ENCODE results near the gene LAMA5. TPM values are rescaled to one million over a fixed set of nuclear protein-coding genes. Genes with fewer than 3 reads are reported as not detected.
A peak's percentile ranks its signal among the peaks of the same experiment; 100 is the strongest.

The LAMA5 gene
- polyA plus RNA-seq, 1 of the 3 experiments (the other 2 are of a cell fraction): 27.2 TPM

- no peak for TF ChIP-seq EP300 (IDR thresholded peaks at IDR 0.05; ENCODE audit: borderline replicate concordance in 1 of 2, low read depth in 1 of 2, low read length in 1 of 2)
- no peak; the same call in 1 of the 2 replicates for TF ChIP-seq MEF2A (IDR thresholded peaks at IDR 0.05; ENCODE audit: borderline replicate concordance, low read depth)
- TF ChIP-seq, protein P1, sequence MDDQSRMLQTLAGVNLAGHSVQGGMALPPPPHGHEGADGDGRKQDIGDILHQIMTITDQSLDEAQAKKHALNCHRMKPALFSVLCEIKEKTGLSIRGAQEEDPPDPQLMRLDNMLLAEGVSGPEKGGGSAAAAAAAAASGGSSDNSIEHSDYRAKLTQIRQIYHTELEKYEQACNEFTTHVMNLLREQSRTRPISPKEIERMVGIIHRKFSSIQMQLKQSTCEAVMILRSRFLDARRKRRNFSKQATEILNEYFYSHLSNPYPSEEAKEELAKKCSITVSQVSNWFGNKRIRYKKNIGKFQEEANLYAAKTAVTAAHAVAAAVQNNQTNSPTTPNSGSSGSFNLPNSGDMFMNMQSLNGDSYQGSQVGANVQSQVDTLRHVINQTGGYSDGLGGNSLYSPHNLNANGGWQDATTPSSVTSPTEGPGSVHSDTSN (IDR thresholded peaks at IDR 0.05): no peak
- TF ChIP-seq GATA2 (CRISPR knock-in tag; IDR thresholded peaks at IDR 0.05): no peak
- no peak for TF ChIP-seq NFIC (IDR thresholded peaks at IDR 0.05; ENCODE audit: borderline replicate concordance)
- TF ChIP-seq SIN3A (IDR thresholded peaks at IDR 0.05; ENCODE audit: borderline replicate concordance, low read depth, low read length): no peak
- TF ChIP-seq GABPA (IDR thresholded peaks at IDR 0.05; ENCODE audit: low read depth): no peak
- TF ChIP-seq, protein P2, sequence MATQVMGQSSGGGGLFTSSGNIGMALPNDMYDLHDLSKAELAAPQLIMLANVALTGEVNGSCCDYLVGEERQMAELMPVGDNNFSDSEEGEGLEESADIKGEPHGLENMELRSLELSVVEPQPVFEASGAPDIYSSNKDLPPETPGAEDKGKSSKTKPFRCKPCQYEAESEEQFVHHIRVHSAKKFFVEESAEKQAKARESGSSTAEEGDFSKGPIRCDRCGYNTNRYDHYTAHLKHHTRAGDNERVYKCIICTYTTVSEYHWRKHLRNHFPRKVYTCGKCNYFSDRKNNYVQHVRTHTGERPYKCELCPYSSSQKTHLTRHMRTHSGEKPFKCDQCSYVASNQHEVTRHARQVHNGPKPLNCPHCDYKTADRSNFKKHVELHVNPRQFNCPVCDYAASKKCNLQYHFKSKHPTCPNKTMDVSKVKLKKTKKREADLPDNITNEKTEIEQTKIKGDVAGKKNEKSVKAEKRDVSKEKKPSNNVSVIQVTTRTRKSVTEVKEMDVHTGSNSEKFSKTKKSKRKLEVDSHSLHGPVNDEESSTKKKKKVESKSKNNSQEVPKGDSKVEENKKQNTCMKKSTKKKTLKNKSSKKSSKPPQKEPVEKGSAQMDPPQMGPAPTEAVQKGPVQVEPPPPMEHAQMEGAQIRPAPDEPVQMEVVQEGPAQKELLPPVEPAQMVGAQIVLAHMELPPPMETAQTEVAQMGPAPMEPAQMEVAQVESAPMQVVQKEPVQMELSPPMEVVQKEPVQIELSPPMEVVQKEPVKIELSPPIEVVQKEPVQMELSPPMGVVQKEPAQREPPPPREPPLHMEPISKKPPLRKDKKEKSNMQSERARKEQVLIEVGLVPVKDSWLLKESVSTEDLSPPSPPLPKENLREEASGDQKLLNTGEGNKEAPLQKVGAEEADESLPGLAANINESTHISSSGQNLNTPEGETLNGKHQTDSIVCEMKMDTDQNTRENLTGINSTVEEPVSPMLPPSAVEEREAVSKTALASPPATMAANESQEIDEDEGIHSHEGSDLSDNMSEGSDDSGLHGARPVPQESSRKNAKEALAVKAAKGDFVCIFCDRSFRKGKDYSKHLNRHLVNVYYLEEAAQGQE (IDR thresholded peaks at IDR 0.05; ENCODE audit: low read depth, low read length): no peak
- peak overlapping the region; percentile 81 for H3K9ac ChIP-seq
- peak overlapping the region; percentile 93 for H3K4me2 ChIP-seq
- no peak for DNase-seq
- peak overlapping the region; percentile 28 to 67; a peak in 3 of 4 replicates for H3K27ac ChIP-seq (ENCODE audit: low read depth in 2 of 2, low read length in 1 of 2)
- H3K9me3 ChIP-seq: no peaks in the 10 kb centered on the region
- no peaks in the 10 kb centered on the region for H3K9me2 ChIP-seq
- peaks cover 7 to 26% of the 10 kb centered on the region in 2 experiments; a peak in 2 of 4 replicates for H3K4me1 ChIP-seq (ENCODE audit: control insufficient read depth in 1 of 2, insufficient read depth in 2 of 2, low read depth in 1 of 2, low read length in 1 of 2)
- peaks cover 51% of the 10 kb centered on the region for H4K20me1 ChIP-seq (ENCODE audit: insufficient read depth)
- peak overlapping the region; percentile 96 to 97 for H3K4me3 ChIP-seq (ENCODE audit: low read depth in 2 of 2, low read length in 1 of 2)
- H3K79me2 ChIP-seq (ENCODE audit: insufficient read depth): peaks cover 44% of the 10 kb centered on the region
- no peaks in the 10 kb centered on the region for H3K27me3 ChIP-seq (ENCODE audit: insufficient read depth)
- peaks cover 5 to 42% of the 10 kb centered on the region in 2 experiments for H3K36me3 ChIP-seq (replicated peaks in 1 of 2; ENCODE audit: control insufficient read depth in 1 of 2, insufficient read depth in 2 of 2, low read length in 1 of 2)
- WGBS (ENCODE audit: low lambda C conversion rate): 2% methylated on average over 26 of the region's 66 CpGs
- ChIA-PET CTCF (interaction anchor here (1.0 to 3.1 kb wide), 9 partner anchors 12 to 156 kb away, joined by 3 to 25 read pairs (median 5); partner anchors contain the start of gene LAMA5), POLR2A (interaction anchor here (0.7 kb wide), 1 partner anchor 49 kb away, joined by 4 read pairs; no protein-coding TSS in a partner anchor)
- H3F3A ChIP-seq (replicated peaks; ENCODE audit: insufficient read depth): peaks cover 19% of the 10 kb centered on the region
- H2AFZ ChIP-seq (ENCODE audit: low read depth): no peak overlapping the region
Observed at GRCh38 chr20:62303340-62304226, 63.5 kb downstream of the LAMA5 start.

- TF ChIP-seq, protein P3, sequence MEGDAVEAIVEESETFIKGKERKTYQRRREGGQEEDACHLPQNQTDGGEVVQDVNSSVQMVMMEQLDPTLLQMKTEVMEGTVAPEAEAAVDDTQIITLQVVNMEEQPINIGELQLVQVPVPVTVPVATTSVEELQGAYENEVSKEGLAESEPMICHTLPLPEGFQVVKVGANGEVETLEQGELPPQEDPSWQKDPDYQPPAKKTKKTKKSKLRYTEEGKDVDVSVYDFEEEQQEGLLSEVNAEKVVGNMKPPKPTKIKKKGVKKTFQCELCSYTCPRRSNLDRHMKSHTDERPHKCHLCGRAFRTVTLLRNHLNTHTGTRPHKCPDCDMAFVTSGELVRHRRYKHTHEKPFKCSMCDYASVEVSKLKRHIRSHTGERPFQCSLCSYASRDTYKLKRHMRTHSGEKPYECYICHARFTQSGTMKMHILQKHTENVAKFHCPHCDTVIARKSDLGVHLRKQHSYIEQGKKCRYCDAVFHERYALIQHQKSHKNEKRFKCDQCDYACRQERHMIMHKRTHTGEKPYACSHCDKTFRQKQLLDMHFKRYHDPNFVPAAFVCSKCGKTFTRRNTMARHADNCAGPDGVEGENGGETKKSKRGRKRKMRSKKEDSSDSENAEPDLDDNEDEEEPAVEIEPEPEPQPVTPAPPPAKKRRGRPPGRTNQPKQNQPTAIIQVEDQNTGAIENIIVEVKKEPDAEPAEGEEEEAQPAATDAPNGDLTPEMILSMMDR (IDR thresholded peaks at IDR 0.05): no peak
- TF ChIP-seq RXRA (IDR thresholded peaks at IDR 0.05; ENCODE audit: borderline replicate concordance, low read depth): no peak
- no peak for TF ChIP-seq ZBTB33 (IDR thresholded peaks at IDR 0.05; ENCODE audit: borderline replicate concordance, low read depth)
- TF ChIP-seq NRF1 (IDR thresholded peaks at IDR 0.05; ENCODE audit: low read depth, low read length): no peak
- no peak for TF ChIP-seq FOSL2 (IDR thresholded peaks at IDR 0.05; ENCODE audit: borderline replicate concordance, low read depth)
- TF ChIP-seq, protein P4, sequence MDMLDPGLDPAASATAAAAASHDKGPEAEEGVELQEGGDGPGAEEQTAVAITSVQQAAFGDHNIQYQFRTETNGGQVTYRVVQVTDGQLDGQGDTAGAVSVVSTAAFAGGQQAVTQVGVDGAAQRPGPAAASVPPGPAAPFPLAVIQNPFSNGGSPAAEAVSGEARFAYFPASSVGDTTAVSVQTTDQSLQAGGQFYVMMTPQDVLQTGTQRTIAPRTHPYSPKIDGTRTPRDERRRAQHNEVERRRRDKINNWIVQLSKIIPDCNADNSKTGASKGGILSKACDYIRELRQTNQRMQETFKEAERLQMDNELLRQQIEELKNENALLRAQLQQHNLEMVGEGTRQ (IDR thresholded peaks at IDR 0.05; ENCODE audit: borderline replicate concordance, low read depth, low read length): no peak
- Histone ChIP-seq H2AFZ (ENCODE audit: low read depth) (no peak overlapping the region), H3K9me2 (no peaks in the 10 kb centered on the region), H3F3A (replicated peaks; ENCODE audit: insufficient read depth) (peaks cover 13% of the 10 kb centered on the region), H3K4me3 (ENCODE audit: low read depth in 2 of 2, low read length in 1 of 2) (peak overlapping the region; percentile 96 to 97), H3K36me3 (replicated peaks in 1 of 2; ENCODE audit: control insufficient read depth in 1 of 2, insufficient read depth in 2 of 2, low read length in 1 of 2) (peaks cover 5 to 40% of the 10 kb centered on the region in 2 experiments), H3K4me2 (peak overlapping the region; percentile 93), H3K4me1 (ENCODE audit: control insufficient read depth in 1 of 2, insufficient read depth in 2 of 2, low read depth in 1 of 2, low read length in 1 of 2) (peaks cover 7 to 26% of the 10 kb centered on the region in 2 experiments; a peak in 2 of 4 replicates), H3K9me3 (no peaks in the 10 kb centered on the region), H4K20me1 (ENCODE audit: insufficient read depth) (peaks cover 45% of the 10 kb centered on the region), H3K27ac (ENCODE audit: low read depth in 2 of 2, low read length in 1 of 2) (peak overlapping the region; percentile 28 to 67; a peak in 3 of 4 replicates), H3K9ac (peak overlapping the region; percentile 81), H3K79me2 (ENCODE audit: insufficient read depth) (peaks cover 44% of the 10 kb centered on the region), H3K27me3 (ENCODE audit: insufficient read depth) (no peaks in the 10 kb centered on the region)
- ChIA-PET CTCF (interaction anchor here (1.0 to 3.1 kb wide), 15 partner anchors 12 to 155 kb away, joined by 3 to 25 read pairs (median 4); partner anchors contain the start of genes LAMA5 and RPS21), POLR2A (interaction anchor here (0.7 kb wide), 1 partner anchor 50 kb away, joined by 4 read pairs; no protein-coding TSS in a partner anchor)
- DNase-seq: no peak
- no CpG with 5 or more reads among the region's 39 CpGs for WGBS (ENCODE audit: low lambda C conversion rate)
Observed at GRCh38 chr20:62303062-62303339, 64.1 kb downstream of the LAMA5 start.
